Measurements from ENCODE around the gene CPTP. TPM values are rescaled to one million over a fixed set of nuclear protein-coding genes. Genes with fewer than 3 reads are reported as not detected.

Gene CPTP
- polyA plus RNA-seq, 1 experiment, result 7.1 TPM

- CTCF ChIA-PET, result no interaction called here
- Histone ChIP-seq H3K9me3 (ENCODE audit: control insufficient read depth, insufficient read depth, low read length) (no peaks in the 10 kb centered on the region; the same call in 1 of the 2 replicates), H3K27ac (ENCODE audit: low read depth, low read length) (peak overlapping the region; percentile 21), H3K4me3 (ENCODE audit: low read depth, low read length) (peak overlapping the region; percentile 72), H3K27me3 (ENCODE audit: control insufficient read depth, insufficient read depth, low read length) (no peaks in the 10 kb centered on the region)
- DNase-seq (ENCODE audit: low read depth, low spot score), result no peak
- TF ChIP-seq CTCF (IDR thresholded peaks at IDR 0.05; ENCODE audit: low read depth, low read length), result no peak
- POLR2A ChIA-PET, result no interaction called here
Measured at GRCh38 chr1:1307261-1307922, 17.2 kb upstream of the CPTP start.

- Histone ChIP-seq H3K27me3 (ENCODE audit: control insufficient read depth, insufficient read depth, low read length) (no peaks in the 10 kb centered on the region), H3K4me3 (ENCODE audit: low read depth, low read length) (peak within 1 kb of the TSS; percentile 72), H3K9me3 (ENCODE audit: control insufficient read depth, insufficient read depth, low read length) (no peaks in the 10 kb centered on the region; the same call in 1 of the 2 replicates), H3K27ac (ENCODE audit: low read depth, low read length) (peak within 1 kb of the TSS; percentile 61)
- CTCF ChIA-PET, result no interaction called here
- no peak for TF ChIP-seq CTCF (IDR thresholded peaks at IDR 0.05; ENCODE audit: low read depth, low read length)
- POLR2A ChIA-PET, result no interaction called here
- peak; percentile 86 for DNase-seq (ENCODE audit: low read depth, low spot score)
Measured at GRCh38 chr1:1307923-1308755, 16.5 kb upstream of the CPTP start, which contains the start of the genes ACAP3 and PUSL1. Gene ACAP3, minus strand, starts transcription at chr1:1307930. Its CDS starts 115 bp downstream, at chr1:1307815. Gene PUSL1, plus strand, starts transcription at chr1:1308597. Its CDS starts 47 bp downstream, at chr1:1308644.

GRCh38 chr1:1308756-1309250, 15.8 kb upstream of the CPTP start:
- Histone ChIP-seq H3K27ac (ENCODE audit: low read depth, low read length) (peak overlapping the region; percentile 21), H3K27me3 (ENCODE audit: control insufficient read depth, insufficient read depth, low read length) (no peaks in the 10 kb centered on the region), H3K4me3 (ENCODE audit: low read depth, low read length) (peak overlapping the region; percentile 70), H3K9me3 (ENCODE audit: control insufficient read depth, insufficient read depth, low read length) (no peaks in the 10 kb centered on the region; the same call in 1 of the 2 replicates)
- ChIA-PET CTCF (no interaction called here), POLR2A (no interaction called here)
- no peak for TF ChIP-seq CTCF (IDR thresholded peaks at IDR 0.05; ENCODE audit: low read depth, low read length)
- no peak for DNase-seq (ENCODE audit: low read depth, low spot score)

- no peak overlapping the region for H3K27ac ChIP-seq (ENCODE audit: low read depth, low read length)
- H3K27me3 ChIP-seq (ENCODE audit: control insufficient read depth, insufficient read depth, low read length), result no peaks in the 10 kb centered on the region
- POLR2A ChIA-PET, result interaction anchor here (0.6 kb wide), 1 partner anchor 37 kb away, joined by 12 read pairs; no protein-coding TSS in a partner anchor
- DNase-seq (ENCODE audit: low read depth, low spot score), result no peak
- no peak for TF ChIP-seq CTCF (IDR thresholded peaks at IDR 0.05; ENCODE audit: low read depth, low read length)
- peak overlapping the region; percentile 70 for H3K4me3 ChIP-seq (ENCODE audit: low read depth, low read length)
- H3K9me3 ChIP-seq (ENCODE audit: control insufficient read depth, insufficient read depth, low read length), result no peaks in the 10 kb centered on the region; the same call in 1 of the 2 replicates
- CTCF ChIA-PET, result no interaction called here
Measured at GRCh38 chr1:1309251-1310108, 15.1 kb upstream of the CPTP start.

All from AG04450 (cell line).